GM10266 (cell line): ENCODE results near the gene BTN1A1.
"Not testable (repeated sequence)": the region's sequence is repeated elsewhere in the genome, so short reads cannot be mapped to it uniquely, and the experiment has no call there.

Experiments used
- DNase-seq: peaks from one replicate; pipeline ENCODE4 v3.0.0; 2012; ENCODE audit errors: extremely low spot score
- CTCF ChIP-seq: IDR thresholded peaks from 2 replicates; pipeline ENCODE4 v1.5.1; 2012; ENCODE audit warnings: mild to moderate bottlenecking, low read depth; ENCODE audit not compliant: control insufficient read depth, insufficient read depth; ENCODE audit errors: missing control alignments

The BTN1A1 gene

GRCh38 chr6:26459023-26459810 is 40.9 kb upstream of the BTN1A1 start:
- DNase-seq: no peak
- TF ChIP-seq CTCF: no peak

GRCh38 chr6:26461353-26461752 is 38.8 kb upstream of the BTN1A1 start:
- not testable (repeated sequence) for DNase-seq

GRCh38 chr6:26464014-26464413 is 36.1 kb upstream of the BTN1A1 start:
- DNase-seq: no peak
- no peak for TF ChIP-seq CTCF

GRCh38 chr6:26464416-26465131 is 35.5 kb upstream of the BTN1A1 start:
- no peak for TF ChIP-seq CTCF
- DNase-seq: no peak

- no peak for DNase-seq
- no peak for TF ChIP-seq CTCF
Measured at GRCh38 chr6:26465776-26466175, 34.3 kb upstream of the BTN1A1 start.

GRCh38 chr6:26468829-26469228 is 31.3 kb upstream of the BTN1A1 start:
- no peak for DNase-seq
- TF ChIP-seq CTCF: no peak

GRCh38 chr6:26470643-26471042 is 29.5 kb upstream of the BTN1A1 start:
- no peak for TF ChIP-seq CTCF
- DNase-seq: no peak
